HepG2 (cell line): Measurements from ENCODE around the gene ABHD17A. TPM values are rescaled to one million over a fixed set of nuclear protein-coding genes. Genes with fewer than 3 reads are reported as not detected.

Source experiments
- ADNP ChIP-seq: sonication (generic); formaldehyde crosslinking; IDR thresholded peaks from 2 replicates; pipeline ENCODE4 v1.4.0; 2020; ENCODE audit warnings: missing genetic modification reagents
- CHCHD3 ChIP-seq: sonication (generic); formaldehyde crosslinking; IDR thresholded peaks from 2 replicates; pipeline ENCODE4 v1.8.0; 2022; ENCODE audit warnings: mild to moderate bottlenecking, missing genetic modification reagents, moderate library complexity
- FIP1L1 ChIP-seq: fragments of 200-400 bp; formaldehyde crosslinking; IDR thresholded peaks from 2 replicates; pipeline ENCODE4 v1.6.1; 2018; ENCODE audit warnings: low read depth, mild to moderate bottlenecking, low read length, moderate library complexity, borderline replicate concordance; ENCODE audit not compliant: insufficient read depth
- HNF4G ChIP-seq, 2 experiments: sonication (generic) in 1 of 2; formaldehyde crosslinking in 1 of 2; IDR thresholded peaks; 2 replicates each; pipeline versions ENCODE4 v1.4.0 to v1.6.1; 2011 to 2020; ENCODE audit warnings: borderline replicate concordance in 2 of 2, low read depth in 2 of 2, mild to moderate bottlenecking in 2 of 2, low read length in 1 of 2, missing genetic modification reagents in 1 of 2, moderate library complexity in 1 of 2
- HNRNPL ChIP-seq: fragments of 200-400 bp; formaldehyde crosslinking; IDR thresholded peaks from 2 replicates; pipeline ENCODE4 v1.6.1; 2017; ENCODE audit warnings: mild to moderate bottlenecking, low read depth, low read length
- MAFK ChIP-seq, 2 experiments: IDR thresholded peaks in 1 of 2; conservative IDR thresholded peaks in 1 of 2; 2 replicates each; pipeline ENCODE4 v1.6.1; 2011; ENCODE audit warnings: improper control_type of control experiment in 2 of 2, low read length in 2 of 2
- MAZ ChIP-seq, 2 experiments: sonication (generic) in 1 of 2; formaldehyde crosslinking in 1 of 2; IDR thresholded peaks; 2 replicates each; pipeline versions ENCODE4 v1.5.0 to v1.6.1; 2012 to 2020; ENCODE audit warnings: low read depth in 2 of 2, mild to moderate bottlenecking in 2 of 2, borderline replicate concordance in 1 of 2, improper control_type of control experiment in 1 of 2, low read length in 1 of 2, missing genetic modification reagents in 1 of 2, moderate library complexity in 1 of 2
- MBD4 ChIP-seq: IDR thresholded peaks from 2 replicates; pipeline ENCODE4 v1.6.1; 2012; ENCODE audit warnings: low read length, inconsistent platforms, borderline replicate concordance
- MTF2 ChIP-seq: sonication (generic); formaldehyde crosslinking; IDR thresholded peaks from 2 replicates; pipeline ENCODE4 v1.5.0; 2020; ENCODE audit warnings: missing genetic modification reagents, borderline replicate concordance
- PPARG ChIP-seq: conservative IDR thresholded peaks from 2 replicates; pipeline ENCODE4 v1.6.1; 2016; ENCODE audit warnings: missing biosample characterization, missing genetic modification reagents
- SMAD9 ChIP-seq: sonication (generic); formaldehyde crosslinking; IDR thresholded peaks from 2 replicates; pipeline ENCODE4 v1.5.1; 2020; ENCODE audit warnings: mild to moderate bottlenecking, missing genetic modification reagents
- SOX6 ChIP-seq, 2 experiments: fragments of 450-650 bp in 1 of 2; sonication (generic) in 1 of 2; formaldehyde crosslinking in 1 of 2; IDR thresholded peaks; 2 replicates each; pipeline versions ENCODE4 v1.4.0 to v1.6.1; 2017 to 2020; ENCODE audit warnings: antibody characterized with exemption in 1 of 2, mild to moderate bottlenecking in 1 of 2, missing genetic modification reagents in 1 of 2
- SSRP1 ChIP-seq: IDR thresholded peaks from 2 replicates; pipeline ENCODE4 v1.6.1; 2016; ENCODE audit warnings: control low read depth
- TCF7 ChIP-seq: sonication (generic); IDR thresholded peaks from 2 replicates; pipeline ENCODE4 v1.6.1; 2016; ENCODE audit warnings: antibody characterized with exemption, low read depth
- TGIF2 ChIP-seq: IDR thresholded peaks from 2 replicates; pipeline ENCODE4 v1.6.1; 2016; ENCODE audit warnings: control low read depth, missing compliant biosample characterization
- ZBTB38 ChIP-seq: sonication (generic); formaldehyde crosslinking; IDR thresholded peaks from 2 replicates; pipeline ENCODE4 v1.5.1; 2020; ENCODE audit warnings: mild to moderate bottlenecking, missing genetic modification reagents
- ZNF335 ChIP-seq: sonication (generic); formaldehyde crosslinking; IDR thresholded peaks from 2 replicates; pipeline ENCODE4 v1.4.0; 2020; ENCODE audit warnings: missing genetic modification reagents
- ZNF501 ChIP-seq: sonication (generic); formaldehyde crosslinking; IDR thresholded peaks from 2 replicates; pipeline ENCODE4 v1.5.1; 2020; ENCODE audit warnings: mild to moderate bottlenecking, moderate library complexity, missing genetic modification reagents
- ZNF557 ChIP-seq: sonication (generic); formaldehyde crosslinking; IDR thresholded peaks from 2 replicates; pipeline ENCODE4 v1.4.0; 2020; ENCODE audit warnings: missing genetic modification reagents
- ZNF570 ChIP-seq: sonication (generic); formaldehyde crosslinking; IDR thresholded peaks from 2 replicates; pipeline ENCODE4 v1.4.0; 2020; ENCODE audit warnings: mild to moderate bottlenecking, missing genetic modification reagents, borderline replicate concordance
- ZNF572 ChIP-seq: sonication (generic); formaldehyde crosslinking; IDR thresholded peaks from 2 replicates; pipeline ENCODE4 v1.5.1; 2020; ENCODE audit warnings: mild to moderate bottlenecking, missing genetic modification reagents
- polyA plus RNA-seq, 8 experiments: library from polyadenylated mRNA; depleted of rRNA in 3 of 8; stranded (reverse) in 7 of 8; unstranded in 1 of 8; fragments of >200 nt; fragmentation: Illumina TruSeq in 4 of 8; extraction: Trizol in 4 of 8; gene quantifications; 2 replicates each; pipeline versions ENCODE4 v1.2.1 to v1.2.3, GENCODE V29; 2011 to 2016; ENCODE audit warnings: low read depth in 4 of 8, missing spikeins in 1 of 8, mixed read lengths in 1 of 8; ENCODE audit not compliant: insufficient read depth in 1 of 8
- total RNA-seq, 5 experiments: library from RNA; depleted of rRNA; stranded (reverse); fragments of >200 nt; fragmentation: Illumina TruSeq; extraction: Trizol; gene quantifications; 2 replicates each; pipeline ENCODE4 v1.2.3, GENCODE V29; 2016; ENCODE audit warnings: low read depth in 1 of 5
- TF ChIP-seq, protein P1 (sequence below): sonication (generic); formaldehyde crosslinking; IDR thresholded peaks from 2 replicates; pipeline ENCODE4 v1.8.0; 2022; ENCODE audit warnings: mild to moderate bottlenecking, missing genetic modification reagents, borderline replicate concordance
- TF ChIP-seq, protein P2 (sequence below), 2 experiments: sonication (generic) in 1 of 2; formaldehyde crosslinking in 1 of 2; IDR thresholded peaks; 2 replicates each; pipeline versions ENCODE4 v1.4.0 to v1.6.1; 2016 to 2020; ENCODE audit warnings: borderline replicate concordance in 1 of 2, low read depth in 1 of 2, mild to moderate bottlenecking in 1 of 2, missing genetic modification reagents in 1 of 2

The ABHD17A gene
- total and polyA plus RNA-seq, 2 of the 13 experiments (the other 11 are each of a cell fraction or from before 2014, with no cell fraction given) = 27.7 to 40.8 TPM

DNA sequence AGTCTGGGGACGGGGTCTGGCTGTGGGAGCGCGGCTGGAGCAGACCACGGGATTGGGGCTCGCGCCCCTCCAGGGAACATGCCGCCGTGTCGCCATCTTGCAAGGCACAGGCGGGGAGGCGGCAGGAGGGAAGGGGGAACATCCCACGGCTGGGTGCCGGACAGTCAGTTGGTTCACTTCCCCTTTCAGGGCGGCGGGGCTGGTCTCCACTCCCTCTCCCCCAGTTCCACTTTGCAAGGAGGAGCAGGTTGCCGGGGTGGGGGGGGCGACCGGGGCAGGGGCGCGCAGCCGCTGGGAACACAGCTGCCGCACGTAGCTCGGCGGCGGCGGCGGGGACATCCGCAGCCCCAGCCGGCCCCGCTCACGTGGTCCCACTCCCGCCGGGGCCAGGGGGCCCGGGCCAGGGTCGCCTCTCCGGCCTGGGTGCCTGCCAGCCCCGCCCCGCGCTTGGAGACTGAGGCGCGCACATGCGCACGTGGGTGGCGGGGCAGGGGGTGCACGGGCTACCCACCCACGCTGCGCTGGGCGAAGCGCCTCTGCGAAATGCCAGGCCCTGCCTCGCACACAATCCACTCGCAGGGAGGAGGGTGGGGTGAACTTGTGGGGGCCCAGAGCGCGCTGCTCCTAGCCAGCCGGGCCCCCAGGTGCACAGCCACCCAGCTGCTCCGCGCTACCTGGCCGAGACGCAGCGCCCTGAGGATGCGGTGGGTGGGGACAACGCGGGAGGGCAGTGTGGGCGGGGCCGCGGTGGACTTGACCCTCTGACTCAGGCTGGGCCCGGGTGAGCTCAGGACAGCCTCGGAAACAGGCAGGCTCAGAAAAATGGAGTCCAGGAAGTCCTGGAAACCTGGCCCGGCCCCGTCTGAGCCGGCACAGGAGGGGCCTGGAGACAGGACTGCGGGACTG lies 28.3 kb downstream of the ABHD17A start (continued):
- TF ChIP-seq, protein P1, sequence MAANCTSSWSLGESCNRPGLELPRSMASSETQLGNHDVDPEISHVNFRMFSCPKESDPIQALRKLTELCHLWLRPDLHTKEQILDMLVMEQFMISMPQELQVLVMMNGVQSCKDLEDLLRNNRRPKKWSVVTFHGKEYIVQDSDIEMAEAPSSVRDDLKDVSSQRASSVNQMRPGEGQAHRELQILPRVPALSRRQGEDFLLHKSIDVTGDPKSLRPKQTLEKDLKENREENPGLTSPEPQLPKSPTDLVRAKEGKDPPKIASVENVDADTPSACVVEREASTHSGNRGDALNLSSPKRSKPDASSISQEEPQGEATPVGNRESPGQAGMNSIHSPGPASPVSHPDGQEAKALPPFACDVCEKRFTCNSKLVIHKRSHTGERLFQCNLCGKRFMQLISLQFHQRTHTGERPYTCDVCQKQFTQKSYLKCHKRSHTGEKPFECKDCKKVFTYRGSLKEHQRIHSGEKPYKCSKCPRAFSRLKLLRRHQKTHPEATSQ (CRISPR knock-in tag) = no peak
- TF ChIP-seq MAFK (conservative IDR thresholded peaks at IDR 0.05 in 1 of 2, IDR thresholded peaks at IDR 0.05 in 1 of 2; ENCODE audit: low read length in 2 of 2) = no peak
- no peak for TF ChIP-seq ZNF557 (CRISPR knock-in tag)
- no peak for TF ChIP-seq ADNP (CRISPR knock-in tag)
- TF ChIP-seq MAZ (IDR thresholded peaks at IDR 0.05; ENCODE audit: borderline replicate concordance, low read depth, low read length) = peak; percentile 18; the same call in 1 of the 2 replicates
- no peak for TF ChIP-seq MAZ (CRISPR knock-in tag; IDR thresholded peaks at IDR 0.05; ENCODE audit: low read depth)
- TF ChIP-seq ZNF570 (CRISPR knock-in tag) = no peak
- no peak for TF ChIP-seq PPARG (CRISPR knock-in tag)
- no peak for TF ChIP-seq MTF2 (CRISPR knock-in tag)
- TF ChIP-seq TGIF2 = no peak
- TF ChIP-seq ZNF572 (CRISPR knock-in tag) = no peak
- TF ChIP-seq TCF7 = no peak
- peak; percentile 63; the same call in 1 of the 2 replicates for TF ChIP-seq HNF4G (IDR thresholded peaks at IDR 0.05; ENCODE audit: borderline replicate concordance, low read depth, low read length)
- no peak for TF ChIP-seq HNF4G (CRISPR knock-in tag; IDR thresholded peaks at IDR 0.05; ENCODE audit: borderline replicate concordance, low read depth)
- peak; percentile 74 for TF ChIP-seq ZBTB38 (CRISPR knock-in tag)
- TF ChIP-seq SSRP1 (CRISPR knock-in tag) = no peak
- TF ChIP-seq FIP1L1 = no peak
- TF ChIP-seq, protein P2, sequence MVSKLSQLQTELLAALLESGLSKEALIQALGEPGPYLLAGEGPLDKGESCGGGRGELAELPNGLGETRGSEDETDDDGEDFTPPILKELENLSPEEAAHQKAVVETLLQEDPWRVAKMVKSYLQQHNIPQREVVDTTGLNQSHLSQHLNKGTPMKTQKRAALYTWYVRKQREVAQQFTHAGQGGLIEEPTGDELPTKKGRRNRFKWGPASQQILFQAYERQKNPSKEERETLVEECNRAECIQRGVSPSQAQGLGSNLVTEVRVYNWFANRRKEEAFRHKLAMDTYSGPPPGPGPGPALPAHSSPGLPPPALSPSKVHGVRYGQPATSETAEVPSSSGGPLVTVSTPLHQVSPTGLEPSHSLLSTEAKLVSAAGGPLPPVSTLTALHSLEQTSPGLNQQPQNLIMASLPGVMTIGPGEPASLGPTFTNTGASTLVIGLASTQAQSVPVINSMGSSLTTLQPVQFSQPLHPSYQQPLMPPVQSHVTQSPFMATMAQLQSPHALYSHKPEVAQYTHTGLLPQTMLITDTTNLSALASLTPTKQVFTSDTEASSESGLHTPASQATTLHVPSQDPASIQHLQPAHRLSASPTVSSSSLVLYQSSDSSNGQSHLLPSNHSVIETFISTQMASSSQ (IDR thresholded peaks at IDR 0.05; ENCODE audit: low read depth) = no peak
- TF ChIP-seq, protein P2 (CRISPR knock-in tag; IDR thresholded peaks at IDR 0.05; ENCODE audit: borderline replicate concordance) = no peak
- no peak for TF ChIP-seq SOX6 (IDR thresholded peaks at IDR 0.05)
- peak; percentile 40; the same call in 1 of the 2 replicates for TF ChIP-seq SOX6 (CRISPR knock-in tag; IDR thresholded peaks at IDR 0.05)
- TF ChIP-seq ZNF501 (CRISPR knock-in tag) = no peak
- TF ChIP-seq SMAD9 = no peak
- no peak for TF ChIP-seq MBD4
- peak; percentile 77; the same call in 1 of the 2 replicates for TF ChIP-seq ZNF335
- TF ChIP-seq HNRNPL = 0 out of 2 replicates have a peak, but pooled peaks have one; percentile 18
- no peak for TF ChIP-seq CHCHD3
